HG02798 (cell line): ENCODE data around the gene SCN7A.

Experiments used
- ATAC-seq: cut with Tn5 transposase; IDR thresholded peaks from one replicate; pipeline ENCODE4 v1.9.1; 2021; ENCODE audit warnings: mild to moderate bottlenecking; ENCODE audit not compliant: unreplicated experiment, poor library complexity

SCN7A gene

DNA sequence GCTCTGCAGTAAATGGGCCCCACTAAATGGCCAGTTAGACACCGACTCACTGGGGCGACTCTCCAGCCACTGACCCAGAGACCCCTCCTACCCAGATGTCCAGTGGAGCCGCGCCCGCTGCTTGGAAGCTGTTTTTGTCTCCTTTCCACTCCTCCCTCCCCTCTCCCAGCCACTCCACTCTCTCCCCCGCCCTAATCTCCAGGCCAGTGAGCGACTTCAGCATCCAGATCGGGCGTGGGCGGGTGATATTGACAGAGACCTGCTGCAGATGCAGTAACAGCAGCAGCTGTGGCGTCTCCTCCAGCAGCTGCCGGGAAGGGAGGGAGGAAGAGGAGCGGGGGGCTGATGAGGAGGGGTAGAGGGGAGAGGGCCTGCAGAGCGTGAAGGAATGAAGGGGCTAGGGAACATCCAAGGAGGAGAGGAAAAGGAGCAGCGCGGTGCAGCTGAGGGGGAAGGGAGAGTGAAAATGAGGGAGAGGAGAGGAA lies at the start of gene SCN7A:
Gene SCN7A (minus strand): TSS at position 110 of the 485 bp plus-strand sequence. CDS start 16,553 bp downstream, outside the sequence.
- ATAC-seq = no peak

DNA sequence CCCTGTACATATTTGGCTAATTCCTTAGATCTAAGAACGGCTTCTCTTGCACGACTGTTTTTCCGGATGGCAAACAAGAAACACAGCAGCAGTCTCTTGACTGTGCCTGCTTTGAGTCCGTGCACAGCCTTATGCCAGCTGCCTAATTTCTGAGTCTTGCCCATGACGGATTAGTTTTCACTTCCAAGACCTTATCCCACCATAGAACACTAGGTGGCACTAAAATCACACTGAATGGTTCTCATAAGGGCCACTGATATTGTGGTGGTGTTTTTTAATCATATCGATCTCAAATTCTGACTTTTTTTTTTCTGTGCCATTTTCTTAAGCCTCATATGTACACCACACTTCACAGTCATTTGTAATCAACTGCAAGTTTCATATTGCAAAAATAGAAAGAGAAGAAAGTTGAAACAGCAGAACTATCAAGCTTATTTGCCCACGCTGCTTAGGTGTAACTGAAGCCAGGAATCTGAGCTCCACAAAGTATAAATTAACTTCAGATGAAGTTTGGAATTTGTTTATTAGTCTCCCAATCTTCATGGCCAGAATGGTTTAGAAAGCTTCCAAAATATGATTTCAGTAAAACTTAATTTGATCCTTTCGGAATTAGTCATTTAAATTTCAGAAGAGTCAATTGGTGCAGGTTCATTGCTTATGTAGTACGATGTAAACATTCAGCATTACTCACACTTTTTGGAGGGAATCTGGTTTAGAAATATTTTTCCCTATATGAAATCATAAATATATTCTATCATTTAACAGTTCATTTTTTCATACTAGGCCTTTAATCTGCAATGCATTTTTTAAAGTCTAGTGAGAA lies 45.5 kb upstream of the SCN7A start:
- peak; percentile 96 for ATAC-seq

DNA sequence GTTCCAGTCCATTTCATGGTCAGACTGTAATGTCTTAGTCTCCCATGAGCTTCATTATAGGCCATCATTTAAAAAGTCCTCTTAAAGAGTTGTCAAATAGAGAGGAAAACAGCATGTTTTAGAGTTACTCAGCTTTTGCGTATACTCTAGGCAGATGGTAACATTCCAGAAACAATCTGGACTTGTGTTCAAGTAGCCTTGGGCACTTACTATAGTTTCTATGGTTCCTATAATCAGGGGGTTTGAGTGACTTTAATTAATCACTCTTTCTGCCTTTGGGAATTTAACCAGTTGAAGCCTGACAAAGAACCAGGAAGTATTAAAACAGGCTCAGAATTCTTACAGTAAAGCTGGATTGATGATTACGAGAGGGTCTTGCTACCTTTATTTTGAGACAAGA lies 42.1 kb upstream of the SCN7A start:
- no peak for ATAC-seq

DNA sequence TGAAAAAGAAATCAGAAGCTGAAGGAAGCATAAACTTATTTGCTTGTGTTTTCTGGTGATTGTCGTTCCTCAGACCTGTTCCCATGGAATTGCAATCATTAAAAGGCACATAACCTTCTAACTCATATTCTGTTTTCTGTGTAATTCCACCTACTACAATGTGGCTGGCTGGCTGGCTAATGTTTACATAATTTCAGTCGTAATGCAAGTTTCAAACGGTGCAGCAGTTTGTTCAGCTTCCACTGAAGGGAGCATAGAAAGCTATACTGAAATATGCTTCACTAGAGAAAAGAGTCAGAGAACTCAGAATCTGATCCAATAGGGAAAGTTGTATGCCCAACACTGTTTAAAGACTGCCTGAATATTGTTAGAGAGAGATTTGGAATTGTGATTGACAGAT lies 27.1 kb upstream of the SCN7A start:
- ATAC-seq = no peak

DNA sequence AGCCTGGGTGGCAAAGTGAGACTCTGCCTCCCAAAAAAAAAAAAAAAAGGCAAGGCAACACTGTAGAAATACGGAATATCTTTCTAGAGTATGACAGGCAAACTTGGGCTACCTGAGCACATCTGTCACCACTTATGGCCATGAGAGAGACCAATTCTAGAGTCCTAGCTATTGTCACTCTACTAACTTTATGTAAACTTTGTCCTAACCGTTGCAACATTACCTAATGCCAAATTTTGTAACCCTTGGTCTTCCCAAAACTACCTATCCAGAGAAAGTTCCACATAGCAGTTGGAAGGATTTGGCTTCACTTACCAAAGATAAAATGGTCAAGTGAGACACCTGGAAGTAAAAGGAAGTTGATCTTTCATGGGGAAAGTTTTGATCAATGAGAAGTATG lies 26.6 kb upstream of the SCN7A start:
- ATAC-seq = no peak

DNA sequence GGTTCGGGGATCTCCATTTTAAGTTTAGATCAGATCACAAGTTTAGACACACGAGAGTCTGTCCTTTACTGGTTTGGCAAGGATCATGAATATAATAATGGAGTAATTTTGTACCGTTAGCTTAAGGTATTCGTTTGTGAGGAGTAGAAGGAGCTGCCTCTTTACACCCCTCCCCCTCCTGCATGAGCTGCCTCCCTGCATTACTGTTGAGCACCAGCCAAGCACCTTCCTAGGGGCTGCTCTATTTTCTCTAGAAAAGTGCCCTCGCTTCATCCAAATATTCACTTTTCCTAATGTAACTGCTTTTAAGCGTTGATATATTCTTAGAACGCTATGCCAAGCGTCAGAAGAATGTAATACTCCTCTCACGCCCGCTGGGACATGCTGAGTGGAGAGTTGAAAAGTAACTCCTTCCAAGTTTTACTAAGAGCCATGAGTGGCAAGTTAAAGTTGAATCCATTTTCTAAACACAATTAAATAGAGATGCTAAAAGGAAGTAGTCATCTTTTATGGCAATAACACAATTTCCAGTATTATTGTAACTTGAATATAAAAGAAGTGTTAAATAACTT lies 25.4 kb upstream of the SCN7A start:
- no peak for ATAC-seq

DNA sequence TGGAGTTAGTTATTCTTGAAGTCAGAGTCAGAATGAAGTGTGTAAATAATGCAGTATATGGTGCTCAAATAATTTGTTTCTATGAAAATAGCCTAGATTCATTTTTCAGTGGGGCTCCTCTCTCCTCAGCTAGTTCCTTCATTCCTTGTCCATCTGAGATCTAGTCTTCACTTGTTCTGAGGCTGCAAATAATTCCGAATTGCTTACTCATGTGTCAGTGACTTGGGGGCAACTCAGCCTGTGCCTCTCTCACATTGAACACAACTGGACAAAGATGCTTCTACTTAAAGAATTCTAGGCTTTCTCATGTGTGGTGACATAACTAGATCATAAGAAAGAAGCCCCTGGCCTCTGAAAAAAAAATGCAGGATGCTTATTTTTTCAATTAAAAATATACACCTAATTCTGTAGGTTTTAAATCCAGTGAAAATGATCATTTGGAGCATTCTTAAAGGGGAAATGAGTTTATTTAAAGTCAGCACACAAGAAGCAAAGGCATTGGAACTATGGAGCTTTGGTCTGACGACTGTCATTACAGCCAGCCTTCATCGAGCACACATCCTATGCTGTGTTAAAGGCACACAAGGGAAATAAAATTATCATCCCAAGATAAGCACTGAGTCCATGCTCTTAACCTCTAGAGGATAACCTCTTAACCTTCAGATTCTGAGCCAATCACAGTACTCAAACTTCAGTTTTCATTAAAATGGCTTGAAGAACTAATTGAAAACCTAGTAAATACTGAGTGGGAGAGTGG lies 24.8 kb upstream of the SCN7A start:
- no peak for ATAC-seq

DNA sequence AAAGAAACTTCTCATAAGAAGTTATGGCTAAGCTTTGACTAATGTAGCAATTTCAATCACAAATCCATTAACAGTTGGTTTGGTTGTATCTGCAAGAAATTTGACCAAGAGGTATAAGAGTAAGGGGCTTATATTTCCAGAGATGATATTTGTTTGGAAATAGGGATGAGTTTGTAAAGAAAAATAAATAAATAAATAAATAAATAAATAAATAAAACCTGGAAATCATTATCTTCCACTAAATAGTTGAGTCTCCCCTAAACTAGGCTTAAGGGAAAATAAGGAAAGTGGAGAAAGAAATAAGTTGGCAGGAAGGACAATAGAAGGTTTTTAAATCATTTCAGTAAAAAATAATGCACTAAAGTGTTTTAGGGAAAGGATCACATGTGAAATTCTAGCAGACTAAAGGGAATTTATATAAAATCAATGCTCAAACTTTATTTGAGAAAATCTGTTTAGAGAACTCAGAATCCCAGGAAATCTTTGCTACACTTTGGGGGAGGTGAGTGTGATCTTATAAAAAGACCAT lies 23.5 kb upstream of the SCN7A start:
- no peak for ATAC-seq

DNA sequence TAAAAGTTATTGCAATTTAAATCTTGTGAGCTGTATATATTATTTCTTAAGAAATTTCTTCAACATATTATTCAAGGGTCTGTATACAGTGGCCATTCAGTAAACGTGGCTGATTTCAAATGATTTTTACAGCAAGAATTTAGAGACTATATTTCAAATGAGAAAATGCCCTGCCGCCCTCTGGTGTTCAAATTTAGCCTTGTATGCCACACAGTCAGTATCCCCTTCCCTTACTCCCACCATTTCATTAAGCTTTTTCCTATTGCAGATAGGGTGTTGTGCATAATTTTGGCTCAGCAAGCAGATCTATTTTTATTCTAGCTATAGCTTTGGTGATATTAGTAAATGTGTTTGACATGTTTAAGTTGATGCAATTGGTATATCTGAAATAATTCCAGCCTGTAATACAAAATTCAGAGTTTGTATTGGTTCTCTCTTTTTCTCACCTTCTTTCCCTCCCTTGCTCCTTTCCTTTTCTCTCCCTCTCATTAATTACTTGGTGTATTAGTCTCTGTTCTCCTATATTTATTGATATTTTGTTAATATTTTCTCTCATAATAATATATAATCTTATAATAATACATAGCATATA lies 22.8 kb upstream of the SCN7A start:
- no peak for ATAC-seq

DNA sequence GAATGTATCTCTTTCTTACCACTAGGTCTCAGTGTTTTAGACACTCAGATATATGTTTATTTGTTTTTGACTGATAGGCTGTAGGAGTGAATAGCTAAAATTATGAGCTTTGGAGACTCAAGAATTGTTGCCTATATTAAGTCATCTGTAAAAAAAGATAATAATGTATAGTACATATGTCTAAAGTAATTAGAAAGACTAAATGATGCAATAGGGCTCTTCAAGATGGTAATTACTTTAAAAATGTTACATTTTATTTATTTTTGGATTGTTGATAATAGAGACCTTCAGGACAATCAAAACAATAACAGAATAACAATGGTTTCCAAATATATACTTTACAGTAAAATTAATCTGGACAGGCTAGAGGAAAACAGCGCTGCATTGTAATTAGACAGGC lies 19.9 kb upstream of the SCN7A start:
- no peak for ATAC-seq

DNA sequence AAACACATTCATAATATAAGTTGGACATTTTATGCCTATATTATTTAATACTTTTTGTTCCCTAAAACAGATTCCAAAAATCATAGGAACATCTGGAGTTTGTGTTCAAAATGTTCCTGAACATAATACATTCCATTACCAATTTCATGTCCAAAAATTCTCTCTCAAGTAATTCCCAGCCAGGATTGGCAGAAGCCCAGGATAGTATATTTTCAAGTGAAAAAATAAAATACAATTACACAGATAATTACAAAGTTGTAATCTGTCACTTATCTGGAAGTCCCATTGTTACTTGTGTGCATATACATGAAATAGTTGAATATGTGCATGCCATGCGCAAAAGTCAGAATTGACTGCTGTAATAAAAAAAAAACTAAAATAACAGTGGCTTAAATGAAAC lies 5.2 kb upstream of the SCN7A start:
- ATAC-seq = no peak

DNA sequence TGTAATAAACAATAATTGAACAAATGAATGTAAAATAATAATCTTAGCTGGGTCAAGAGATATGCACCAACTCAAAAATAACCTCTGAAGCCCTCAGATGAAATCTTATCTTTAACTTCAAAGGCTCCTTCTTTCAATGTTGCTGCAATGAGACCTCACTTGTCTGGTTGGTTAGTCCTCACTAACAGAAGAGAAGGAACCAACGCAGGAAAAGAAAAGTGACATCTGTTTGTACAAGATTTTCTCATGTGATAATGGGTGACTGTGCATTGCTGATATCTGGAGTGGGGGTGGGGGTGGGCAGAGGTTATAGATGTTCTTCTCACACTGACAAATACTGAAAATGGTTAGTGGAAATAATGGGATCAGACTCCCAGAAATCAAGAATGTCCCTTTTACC lies 2.6 kb downstream of the SCN7A start:
- no peak for ATAC-seq

DNA sequence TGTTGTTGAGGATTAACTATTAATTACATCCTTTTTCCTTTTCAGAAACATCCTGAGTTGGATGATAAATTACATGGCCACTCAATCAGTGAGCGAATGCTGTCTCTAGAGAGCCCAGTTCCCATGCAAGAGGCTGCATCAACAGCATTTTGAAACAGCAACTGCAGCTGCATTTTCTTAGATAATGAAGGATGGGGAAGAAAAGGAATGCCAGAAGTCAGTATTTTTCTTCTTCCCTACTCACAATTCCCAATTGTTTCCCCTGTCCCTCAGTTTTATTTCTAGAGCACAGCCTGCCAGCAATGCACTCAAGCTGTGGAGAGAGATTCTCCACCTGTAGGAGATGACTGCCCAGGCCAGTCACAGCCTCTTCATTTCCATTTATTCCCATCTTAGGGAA lies 6.9 kb downstream of the SCN7A start:
- no peak for ATAC-seq

DNA sequence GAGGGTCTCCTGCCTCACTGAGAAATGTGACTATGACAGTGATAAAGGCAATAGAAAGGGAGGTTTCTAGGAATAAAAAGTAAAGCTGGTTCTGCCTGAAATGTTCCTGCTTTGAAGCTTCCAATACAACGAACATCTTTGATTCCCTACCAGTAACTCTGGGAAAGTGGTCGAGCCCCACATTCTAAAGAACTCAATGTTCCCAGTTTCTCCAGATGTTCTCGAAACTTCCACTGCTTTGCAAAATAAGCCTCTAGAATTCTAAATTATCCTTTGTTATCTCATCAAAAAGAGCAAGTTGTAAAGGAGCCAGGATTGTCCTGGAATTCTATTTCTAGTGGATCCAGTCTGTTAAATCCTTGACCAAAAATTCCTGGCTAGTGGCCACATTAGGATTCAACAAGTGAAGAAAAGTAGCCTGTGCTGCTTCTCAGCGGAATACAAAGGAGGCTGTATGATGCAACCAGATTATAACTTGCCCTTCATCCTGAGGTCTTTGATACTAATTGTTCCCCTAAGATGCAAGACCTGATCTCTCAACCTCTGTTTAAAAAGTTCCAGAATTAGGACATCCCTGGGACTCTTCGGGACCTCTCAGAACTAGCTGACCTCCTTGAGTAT lies 8.4 kb downstream of the SCN7A start:
- no peak for ATAC-seq

DNA sequence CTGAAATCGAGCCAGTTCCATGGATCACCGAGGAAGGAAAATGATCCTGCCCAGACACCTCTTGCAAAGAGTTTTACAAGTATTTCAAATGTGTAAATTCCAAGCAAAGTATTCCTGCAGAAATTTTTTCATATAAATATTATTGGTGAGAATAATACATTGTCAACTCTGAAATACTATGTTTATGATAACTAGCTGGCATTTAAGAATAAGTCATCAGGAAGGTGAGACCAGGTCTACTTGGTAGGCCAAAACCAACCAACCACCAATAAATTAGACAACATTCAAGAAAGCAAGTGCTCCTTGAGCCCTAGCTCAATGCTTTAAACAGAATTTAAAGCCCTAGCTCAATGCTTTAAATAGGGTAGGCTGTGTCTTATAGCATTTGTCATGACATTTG lies 21.7 kb downstream of the SCN7A start:
- no peak for ATAC-seq

DNA sequence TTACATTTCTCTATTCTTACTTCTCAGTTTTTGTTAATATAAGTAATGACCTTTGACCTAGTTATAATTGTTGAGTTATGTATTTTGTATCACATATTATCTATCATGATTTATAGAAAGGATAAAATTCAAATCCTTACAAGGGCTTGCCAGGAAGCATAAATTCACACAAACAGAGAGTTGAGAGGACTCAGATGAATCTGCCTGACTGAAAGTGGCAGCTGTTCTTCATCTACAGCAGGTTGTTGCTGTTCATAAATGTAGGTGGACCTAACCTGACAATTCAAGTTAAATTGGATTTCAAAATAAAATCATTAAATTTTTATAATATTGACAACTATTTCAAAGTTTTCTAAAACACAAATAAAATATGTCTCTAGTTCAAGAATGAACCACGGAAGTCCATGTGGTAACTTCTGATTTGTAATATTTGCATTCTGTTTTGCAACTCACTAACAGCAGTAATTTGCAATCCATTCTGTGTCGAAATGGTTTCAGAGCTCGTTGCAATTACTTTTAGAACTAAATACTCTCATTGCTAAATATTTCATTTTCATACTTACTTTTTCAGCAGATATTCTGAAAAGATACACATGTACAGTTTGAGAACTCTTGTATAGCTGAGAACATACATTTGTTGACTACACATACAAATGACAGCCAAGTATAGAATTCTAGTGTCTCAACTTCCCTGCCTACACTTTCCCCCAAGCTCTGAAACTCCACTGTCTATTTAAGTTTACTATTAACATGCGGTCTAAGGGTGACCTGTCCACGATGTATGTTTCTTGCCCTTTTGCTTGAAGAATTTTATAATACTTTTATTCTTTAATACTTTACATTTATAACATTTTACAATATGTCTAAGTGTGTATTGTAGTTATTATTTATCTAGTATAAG lies 25.7 kb downstream of the SCN7A start:
- ATAC-seq = no peak

DNA sequence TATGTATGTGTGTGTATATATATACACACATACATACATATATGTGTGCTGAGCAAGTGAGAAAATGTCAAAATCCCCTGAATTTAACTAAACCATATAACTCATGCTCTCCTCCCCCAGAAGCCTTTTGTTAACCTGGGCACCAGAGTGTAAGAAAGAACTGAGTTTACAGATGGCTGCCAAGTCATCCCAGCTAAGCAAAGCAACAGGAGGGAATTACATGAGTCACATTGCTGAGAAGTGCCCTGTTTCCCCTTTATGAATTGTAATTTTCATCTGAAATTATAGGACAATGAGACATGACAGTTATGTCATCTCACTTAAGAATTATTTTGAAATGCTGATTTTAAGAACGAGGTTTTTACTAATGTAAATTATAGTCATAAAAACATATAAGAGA lies 29.9 kb downstream of the SCN7A start:
- no peak for ATAC-seq

DNA sequence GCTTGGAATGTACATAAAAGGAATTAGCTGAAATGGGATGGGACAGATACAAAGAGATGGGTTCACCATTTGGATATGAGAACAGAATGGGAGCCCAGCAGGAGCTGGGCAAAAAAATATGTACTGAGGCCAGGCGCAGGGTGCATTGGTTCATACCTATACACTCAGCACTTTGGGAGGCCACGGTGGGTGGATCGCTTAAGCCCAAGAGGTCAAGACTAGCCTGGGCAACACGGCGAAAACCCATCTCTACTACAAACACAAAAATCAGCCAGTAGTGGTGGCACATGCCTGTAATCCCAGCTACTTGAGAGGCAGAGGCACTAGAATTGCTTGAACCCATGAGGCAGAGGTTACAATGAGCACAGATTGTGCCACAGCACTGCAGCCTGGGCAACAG lies 30.4 kb downstream of the SCN7A start:
- no peak for ATAC-seq

DNA sequence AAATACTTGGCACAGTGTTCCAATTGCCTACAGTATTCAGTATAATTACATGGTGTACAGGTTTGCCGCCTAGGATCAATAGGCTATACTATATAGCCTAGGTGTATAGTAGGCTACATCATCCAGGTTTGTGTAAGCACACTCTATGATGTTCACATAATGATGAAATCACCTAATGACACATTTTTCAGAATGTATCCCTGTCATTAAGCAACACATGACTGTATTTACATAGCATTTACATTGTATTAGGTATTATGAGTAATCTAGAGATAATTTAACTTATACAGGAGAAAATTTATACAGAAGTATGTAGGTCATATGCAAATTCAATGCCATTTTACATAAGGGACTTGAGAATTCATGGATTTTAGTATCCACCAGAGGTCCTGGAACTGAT lies 35.4 kb downstream of the SCN7A start:
- no peak for ATAC-seq
